Liver (tissue), 3 donors: Measurements from ENCODE around the gene CNRIP1.

Source experiments
- EGR1 ChIP-seq, 2 donors: IDR thresholded peaks; 2 replicates each; pipeline ENCODE4 v1.6.1; 2016 to 2018; ENCODE audit warnings: antibody characterized with exemption in 2 of 2, low read depth in 2 of 2
- FOXA1 ChIP-seq: IDR thresholded peaks from 2 replicates; pipeline ENCODE4 v1.6.1; 2016; ENCODE audit warnings: antibody characterized with exemption
- JUND ChIP-seq, 2 donors: IDR thresholded peaks; 2 replicates each; pipeline ENCODE4 v1.6.1; 2016; ENCODE audit warnings: antibody characterized with exemption in 2 of 2
- RAD21 ChIP-seq, 2 donors: IDR thresholded peaks; 2 replicates each; pipeline ENCODE4 v1.6.1; 2016; ENCODE audit warnings: antibody characterized with exemption in 2 of 2, mild to moderate bottlenecking in 2 of 2
- TF ChIP-seq, protein P1 (sequence below): fragments of 150-350 bp; IDR thresholded peaks from 2 replicates; pipeline ENCODE4 v1.5.1; 2017; ENCODE audit warnings: improper control_type of control experiment, low read depth, low read length; ENCODE audit not compliant: missing input control
- TF ChIP-seq, protein P2 (sequence below): IDR thresholded peaks from 2 replicates; pipeline ENCODE4 v1.6.1; 2016; ENCODE audit warnings: antibody characterized with exemption
- TF ChIP-seq, protein P3 (sequence below): IDR thresholded peaks from 2 replicates; pipeline ENCODE4 v1.6.1; 2016; ENCODE audit warnings: antibody characterized with exemption
- TF ChIP-seq, protein P4 (sequence below): IDR thresholded peaks from 2 replicates; pipeline ENCODE4 v1.6.1; 2016; ENCODE audit warnings: antibody characterized with exemption
- donor health status: healthy.
- donor health status: healthy.

DNA sequence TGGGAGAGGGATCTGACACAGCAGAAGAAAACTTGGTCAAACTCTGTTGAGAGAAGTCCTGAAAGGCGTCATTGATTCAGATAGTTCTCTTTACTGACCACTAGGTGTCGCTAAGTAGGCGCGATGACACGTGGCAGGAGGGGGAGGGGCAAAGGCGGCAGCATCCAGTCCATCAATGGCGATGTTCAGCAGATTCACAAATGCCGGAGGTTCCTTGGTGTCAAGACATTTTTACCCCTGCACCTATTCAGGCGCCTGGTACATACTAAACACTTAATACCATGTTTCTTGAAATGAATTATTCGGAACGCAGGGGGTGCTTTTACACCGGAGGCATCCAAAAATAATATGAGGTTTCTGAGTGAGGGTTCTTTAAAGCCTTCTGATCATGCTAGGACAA is 42.3 kb upstream of the CNRIP1 start:
- TF ChIP-seq, protein P1, sequence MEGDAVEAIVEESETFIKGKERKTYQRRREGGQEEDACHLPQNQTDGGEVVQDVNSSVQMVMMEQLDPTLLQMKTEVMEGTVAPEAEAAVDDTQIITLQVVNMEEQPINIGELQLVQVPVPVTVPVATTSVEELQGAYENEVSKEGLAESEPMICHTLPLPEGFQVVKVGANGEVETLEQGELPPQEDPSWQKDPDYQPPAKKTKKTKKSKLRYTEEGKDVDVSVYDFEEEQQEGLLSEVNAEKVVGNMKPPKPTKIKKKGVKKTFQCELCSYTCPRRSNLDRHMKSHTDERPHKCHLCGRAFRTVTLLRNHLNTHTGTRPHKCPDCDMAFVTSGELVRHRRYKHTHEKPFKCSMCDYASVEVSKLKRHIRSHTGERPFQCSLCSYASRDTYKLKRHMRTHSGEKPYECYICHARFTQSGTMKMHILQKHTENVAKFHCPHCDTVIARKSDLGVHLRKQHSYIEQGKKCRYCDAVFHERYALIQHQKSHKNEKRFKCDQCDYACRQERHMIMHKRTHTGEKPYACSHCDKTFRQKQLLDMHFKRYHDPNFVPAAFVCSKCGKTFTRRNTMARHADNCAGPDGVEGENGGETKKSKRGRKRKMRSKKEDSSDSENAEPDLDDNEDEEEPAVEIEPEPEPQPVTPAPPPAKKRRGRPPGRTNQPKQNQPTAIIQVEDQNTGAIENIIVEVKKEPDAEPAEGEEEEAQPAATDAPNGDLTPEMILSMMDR: peak; percentile 87
- TF ChIP-seq, protein P2, sequence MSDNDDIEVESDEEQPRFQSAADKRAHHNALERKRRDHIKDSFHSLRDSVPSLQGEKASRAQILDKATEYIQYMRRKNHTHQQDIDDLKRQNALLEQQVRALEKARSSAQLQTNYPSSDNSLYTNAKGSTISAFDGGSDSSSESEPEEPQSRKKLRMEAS: peak; percentile 93
- TF ChIP-seq, protein P3, sequence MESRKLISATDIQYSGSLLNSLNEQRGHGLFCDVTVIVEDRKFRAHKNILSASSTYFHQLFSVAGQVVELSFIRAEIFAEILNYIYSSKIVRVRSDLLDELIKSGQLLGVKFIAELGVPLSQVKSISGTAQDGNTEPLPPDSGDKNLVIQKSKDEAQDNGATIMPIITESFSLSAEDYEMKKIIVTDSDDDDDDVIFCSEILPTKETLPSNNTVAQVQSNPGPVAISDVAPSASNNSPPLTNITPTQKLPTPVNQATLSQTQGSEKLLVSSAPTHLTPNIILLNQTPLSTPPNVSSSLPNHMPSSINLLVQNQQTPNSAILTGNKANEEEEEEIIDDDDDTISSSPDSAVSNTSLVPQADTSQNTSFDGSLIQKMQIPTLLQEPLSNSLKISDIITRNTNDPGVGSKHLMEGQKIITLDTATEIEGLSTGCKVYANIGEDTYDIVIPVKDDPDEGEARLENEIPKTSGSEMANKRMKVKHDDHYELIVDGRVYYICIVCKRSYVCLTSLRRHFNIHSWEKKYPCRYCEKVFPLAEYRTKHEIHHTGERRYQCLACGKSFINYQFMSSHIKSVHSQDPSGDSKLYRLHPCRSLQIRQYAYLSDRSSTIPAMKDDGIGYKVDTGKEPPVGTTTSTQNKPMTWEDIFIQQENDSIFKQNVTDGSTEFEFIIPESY: no peak
- no peak for TF ChIP-seq FOXA1
- TF ChIP-seq RAD21 (IDR thresholded peaks at IDR 0.05): peak; percentile 88 to 91
- no peak for TF ChIP-seq EGR1 (IDR thresholded peaks at IDR 0.05; ENCODE audit: low read depth in 2 of 2)
- TF ChIP-seq, protein P4, sequence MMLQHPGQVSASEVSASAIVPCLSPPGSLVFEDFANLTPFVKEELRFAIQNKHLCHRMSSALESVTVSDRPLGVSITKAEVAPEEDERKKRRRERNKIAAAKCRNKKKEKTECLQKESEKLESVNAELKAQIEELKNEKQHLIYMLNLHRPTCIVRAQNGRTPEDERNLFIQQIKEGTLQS: no peak
- TF ChIP-seq JUND (IDR thresholded peaks at IDR 0.05): no peak
